SK-N-SH (cell line): ENCODE results near the gene RCAN3. TPM values are rescaled to one million over a fixed set of nuclear protein-coding genes. Genes with fewer than 3 reads are reported as not detected.

Experiments used
- CTCF ChIA-PET: fragments of 300-600, 350-600 bp; formaldehyde crosslinking; extraction: SDS; loops from one replicate; lab custom pipeline; 2021; lab: Yijun Ruan, JAX
- POLR2A ChIA-PET: fragments of 350-600 bp; sonication (Branson Sonifier 250); formaldehyde crosslinking; extraction: SDS; loops from one replicate; lab custom pipeline; 2020; ENCODE audit warnings: antibody characterized with exemption, inconsistent platforms; lab: Yijun Ruan, JAX
- DNase-seq: peaks from one replicate; pipeline ENCODE4 v3.0.0; 2012
- H2AFZ ChIP-seq: fragments of 200-600 bp; sonication (generic); 2 replicates; pipeline ENCODE4 v1.8.1; 2016; ENCODE audit warnings: antibody characterized with exemption, mild to moderate bottlenecking, low read depth
- H3F3A ChIP-seq: fragments of 200-600 bp; sonication (generic); replicated peaks from 2 replicates; pipeline ENCODE3; 2016; ENCODE audit warnings: antibody characterized with exemption, mild to moderate bottlenecking; ENCODE audit not compliant: insufficient read depth
- H3K27ac ChIP-seq, 2 experiments: fragments of 200-500 bp in 1 of 2; fragments of 200-600 bp in 1 of 2; sonication (Bioruptor generic) in 1 of 2; sonication (generic), shearing (Covaris generic) in 1 of 2; 2 replicates each; pipeline versions ENCODE4 v1.5.1 to v1.6.1; 2014 to 2016; ENCODE audit warnings: low read depth in 2 of 2, inconsistent platforms in 1 of 2, low read length in 1 of 2, mild to moderate bottlenecking in 1 of 2, mixed read lengths in 1 of 2
- H3K27me3 ChIP-seq: fragments of 200-600 bp; sonication (generic), shearing (Covaris generic); 2 replicates; pipeline ENCODE4 v1.6.1; 2016; ENCODE audit warnings: mixed run types; ENCODE audit not compliant: insufficient read depth
- H3K36me3 ChIP-seq, 2 experiments: fragments of 200-500 bp in 1 of 2; fragments of 200-600 bp in 1 of 2; sonication (Bioruptor generic) in 1 of 2; sonication (generic) in 1 of 2; replicated peaks in 1 of 2; 2 replicates each; pipeline versions ENCODE3 to v1.5.1; 2014 to 2016; ENCODE audit warnings: low read length in 1 of 2, mild to moderate bottlenecking in 1 of 2; ENCODE audit not compliant: insufficient read depth in 2 of 2, control insufficient read depth in 1 of 2
- H3K4me1 ChIP-seq, 2 experiments: fragments of 200-500 bp in 1 of 2; fragments of 200-600 bp in 1 of 2; sonication (Bioruptor generic) in 1 of 2; sonication (generic), shearing (Covaris generic) in 1 of 2; 2 replicates each; pipeline versions ENCODE4 v1.5.1 to v1.6.1; 2014 to 2016; ENCODE audit warnings: low read depth in 1 of 2, low read length in 1 of 2, mixed run types in 1 of 2; ENCODE audit not compliant: insufficient read depth in 2 of 2, control insufficient read depth in 1 of 2
- H3K4me2 ChIP-seq: fragments of 200-600 bp; sonication (generic), shearing (Covaris generic); 2 replicates; pipeline ENCODE4 v1.6.1; 2017; ENCODE audit warnings: mixed run types
- H3K4me3 ChIP-seq, 2 experiments: fragments of 200-500 bp in 1 of 2; fragments of 200-600 bp in 1 of 2; sonication (Bioruptor generic) in 1 of 2; sonication (generic), shearing (Covaris generic) in 1 of 2; 2 replicates each; pipeline versions ENCODE4 v1.5.1 to v1.8.1; 2014 to 2016; ENCODE audit warnings: low read depth in 2 of 2, inconsistent platforms in 1 of 2, low read length in 1 of 2, mild to moderate bottlenecking in 1 of 2, mixed read lengths in 1 of 2, moderate library complexity in 1 of 2
- H3K79me2 ChIP-seq: fragments of 200-600 bp; sonication (generic); 2 replicates; pipeline ENCODE4 v1.8.1; 2017; ENCODE audit warnings: mild to moderate bottlenecking; ENCODE audit not compliant: insufficient read depth
- H3K9ac ChIP-seq: fragments of 200-600 bp; sonication (generic); 2 replicates; pipeline ENCODE4 v1.6.1; 2017; ENCODE audit warnings: mixed run types
- H3K9me2 ChIP-seq: fragments of 200-600 bp; sonication (generic); 2 replicates; pipeline ENCODE4 v1.6.1; 2017; ENCODE audit warnings: mixed run types
- H3K9me3 ChIP-seq: fragments of 200-600 bp; sonication (generic); 2 replicates; pipeline ENCODE4 v1.6.1; 2017; ENCODE audit warnings: mixed run types, mild to moderate bottlenecking, moderate library complexity
- H4K20me1 ChIP-seq: fragments of 200-600 bp; sonication (generic); 2 replicates; pipeline ENCODE4 v1.6.1; 2017; ENCODE audit warnings: mild to moderate bottlenecking, mixed run types; ENCODE audit not compliant: insufficient read depth
- CHD2 ChIP-seq: fragments of 150-350 bp; IDR thresholded peaks from 2 replicates; pipeline ENCODE4 v1.6.1; 2018; ENCODE audit warnings: low read length; ENCODE audit not compliant: partially characterized antibody
- ELF1 ChIP-seq: IDR thresholded peaks from 2 replicates; pipeline ENCODE4 v1.4.0; 2012
- FOSL2 ChIP-seq: IDR thresholded peaks from 2 replicates; pipeline ENCODE4 v1.4.0; 2012; ENCODE audit warnings: low read depth, mild to moderate bottlenecking, moderate library complexity, borderline replicate concordance
- GABPA ChIP-seq: IDR thresholded peaks from 2 replicates; pipeline ENCODE4 v1.4.0; 2012; ENCODE audit warnings: low read depth, mild to moderate bottlenecking
- GATA2 ChIP-seq: sonication (generic); formaldehyde crosslinking; IDR thresholded peaks from 2 replicates; pipeline ENCODE4 v1.5.0; 2020; ENCODE audit warnings: mild to moderate bottlenecking, missing genetic modification reagents
- JUND ChIP-seq: IDR thresholded peaks from 2 replicates; pipeline ENCODE4 v1.4.0; 2012
- MEF2A ChIP-seq: IDR thresholded peaks from 2 replicates; pipeline ENCODE4 v1.4.0; 2012; ENCODE audit warnings: low read depth, borderline replicate concordance
- MXI1 ChIP-seq: IDR thresholded peaks from 2 replicates; pipeline ENCODE4 v1.6.1; 2012; ENCODE audit warnings: mild to moderate bottlenecking, low read depth, low read length, improper control_type of control experiment
- NRF1 ChIP-seq: IDR thresholded peaks from 2 replicates; pipeline ENCODE4 v1.6.1; 2012; ENCODE audit warnings: low read depth, mild to moderate bottlenecking, low read length
- RXRA ChIP-seq: IDR thresholded peaks from 2 replicates; pipeline ENCODE4 v1.4.0; 2012; ENCODE audit warnings: low read depth, mild to moderate bottlenecking, borderline replicate concordance
- SIN3A ChIP-seq: IDR thresholded peaks from 2 replicates; pipeline ENCODE4 v1.6.1; 2012; ENCODE audit warnings: low read depth, mild to moderate bottlenecking, low read length, moderate library complexity, borderline replicate concordance
- TAF1 ChIP-seq: IDR thresholded peaks from 2 replicates; pipeline ENCODE4 v1.6.1; 2012; ENCODE audit warnings: low read depth, mild to moderate bottlenecking, low read length, moderate library complexity, borderline replicate concordance
- TCF12 ChIP-seq: IDR thresholded peaks from 2 replicates; pipeline ENCODE4 v1.4.0; 2012
- YY1 ChIP-seq: IDR thresholded peaks from 2 replicates; pipeline ENCODE4 v1.4.0; 2012; ENCODE audit warnings: low read depth, mild to moderate bottlenecking
- WGBS: methylation state at CpG from one replicate; pipeline ENCODE4 v1.1.6; 2017; ENCODE audit warnings: low lambda C conversion rate; 5-methylcytosine and 5-hydroxymethylcytosine counted together
- polyA plus RNA-seq, 3 experiments: library from polyadenylated mRNA; depleted of rRNA; stranded (reverse); fragments of >200 nt; gene quantifications; 2 replicates each; pipeline ENCODE4 v1.2.3, GENCODE V29; 2012
- TF ChIP-seq, protein P1 (sequence below): IDR thresholded peaks from 2 replicates; pipeline ENCODE4 v1.6.1; 2012; ENCODE audit warnings: mild to moderate bottlenecking, low read depth, low read length, moderate library complexity
- TF ChIP-seq, protein P2 (sequence below): fragments of 150-350 bp; IDR thresholded peaks from 2 replicates; pipeline ENCODE4 v1.6.1; 2017; ENCODE audit warnings: antibody characterized with exemption, low read length, low read depth, borderline replicate concordance
- TF ChIP-seq, protein P3 (sequence below): IDR thresholded peaks from 2 replicates; pipeline ENCODE4 v1.4.0; 2012; ENCODE audit warnings: low read depth
- TF ChIP-seq, protein P4 (sequence below): fragments of 150-350 bp; IDR thresholded peaks from 2 replicates; pipeline ENCODE4 v1.6.1; 2016; ENCODE audit warnings: mild to moderate bottlenecking, low read depth, low read length

The RCAN3 gene
- polyA plus RNA-seq, 1 of the 3 experiments (the other 2 are of a cell fraction): 4.8 TPM

DNA sequence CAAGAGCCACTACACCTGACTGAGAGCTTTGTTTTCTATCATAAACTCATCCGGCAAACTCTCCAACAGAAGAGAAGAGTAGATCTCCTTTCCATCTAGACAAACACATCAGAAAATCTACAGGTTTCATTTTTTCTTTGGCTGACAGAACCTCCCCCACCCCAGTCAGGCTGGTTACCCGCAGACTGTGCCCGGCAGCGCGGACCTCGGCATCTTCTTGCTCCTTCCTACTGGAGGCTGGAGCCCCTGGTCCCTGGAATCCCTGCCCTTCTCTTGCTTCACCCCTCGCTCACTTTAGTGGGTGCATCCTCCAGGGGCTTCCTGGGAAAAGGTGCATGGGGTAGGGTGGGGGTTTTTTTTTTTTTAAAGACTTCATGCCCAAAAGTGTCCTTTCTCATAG is 76.2 kb downstream of the RCAN3 start:
- no peaks in the 10 kb centered on the region for H3F3A ChIP-seq
- H3K36me3 ChIP-seq: no peaks in the 10 kb centered on the region
- 84% methylated on average over 7 of the region's 7 CpGs for WGBS
- ChIA-PET CTCF (interaction anchor here (1.1 kb wide), 2 partner anchors 8 to 58 kb away, joined by 3 read pairs; no protein-coding TSS in a partner anchor), POLR2A (no interaction called here)
- H3K27ac ChIP-seq: no peak overlapping the region
- H4K20me1 ChIP-seq: no peaks in the 10 kb centered on the region
- no peak overlapping the region for H3K9ac ChIP-seq
- no peaks in the 10 kb centered on the region for H3K9me2 ChIP-seq
- no peak overlapping the region for H3K4me3 ChIP-seq
- TF ChIP-seq, protein P1, sequence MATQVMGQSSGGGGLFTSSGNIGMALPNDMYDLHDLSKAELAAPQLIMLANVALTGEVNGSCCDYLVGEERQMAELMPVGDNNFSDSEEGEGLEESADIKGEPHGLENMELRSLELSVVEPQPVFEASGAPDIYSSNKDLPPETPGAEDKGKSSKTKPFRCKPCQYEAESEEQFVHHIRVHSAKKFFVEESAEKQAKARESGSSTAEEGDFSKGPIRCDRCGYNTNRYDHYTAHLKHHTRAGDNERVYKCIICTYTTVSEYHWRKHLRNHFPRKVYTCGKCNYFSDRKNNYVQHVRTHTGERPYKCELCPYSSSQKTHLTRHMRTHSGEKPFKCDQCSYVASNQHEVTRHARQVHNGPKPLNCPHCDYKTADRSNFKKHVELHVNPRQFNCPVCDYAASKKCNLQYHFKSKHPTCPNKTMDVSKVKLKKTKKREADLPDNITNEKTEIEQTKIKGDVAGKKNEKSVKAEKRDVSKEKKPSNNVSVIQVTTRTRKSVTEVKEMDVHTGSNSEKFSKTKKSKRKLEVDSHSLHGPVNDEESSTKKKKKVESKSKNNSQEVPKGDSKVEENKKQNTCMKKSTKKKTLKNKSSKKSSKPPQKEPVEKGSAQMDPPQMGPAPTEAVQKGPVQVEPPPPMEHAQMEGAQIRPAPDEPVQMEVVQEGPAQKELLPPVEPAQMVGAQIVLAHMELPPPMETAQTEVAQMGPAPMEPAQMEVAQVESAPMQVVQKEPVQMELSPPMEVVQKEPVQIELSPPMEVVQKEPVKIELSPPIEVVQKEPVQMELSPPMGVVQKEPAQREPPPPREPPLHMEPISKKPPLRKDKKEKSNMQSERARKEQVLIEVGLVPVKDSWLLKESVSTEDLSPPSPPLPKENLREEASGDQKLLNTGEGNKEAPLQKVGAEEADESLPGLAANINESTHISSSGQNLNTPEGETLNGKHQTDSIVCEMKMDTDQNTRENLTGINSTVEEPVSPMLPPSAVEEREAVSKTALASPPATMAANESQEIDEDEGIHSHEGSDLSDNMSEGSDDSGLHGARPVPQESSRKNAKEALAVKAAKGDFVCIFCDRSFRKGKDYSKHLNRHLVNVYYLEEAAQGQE: no peak
- no peak for TF ChIP-seq TCF12
- no peak for TF ChIP-seq FOSL2
- no peak for TF ChIP-seq MEF2A
- TF ChIP-seq NRF1: no peak
- TF ChIP-seq, protein P2, sequence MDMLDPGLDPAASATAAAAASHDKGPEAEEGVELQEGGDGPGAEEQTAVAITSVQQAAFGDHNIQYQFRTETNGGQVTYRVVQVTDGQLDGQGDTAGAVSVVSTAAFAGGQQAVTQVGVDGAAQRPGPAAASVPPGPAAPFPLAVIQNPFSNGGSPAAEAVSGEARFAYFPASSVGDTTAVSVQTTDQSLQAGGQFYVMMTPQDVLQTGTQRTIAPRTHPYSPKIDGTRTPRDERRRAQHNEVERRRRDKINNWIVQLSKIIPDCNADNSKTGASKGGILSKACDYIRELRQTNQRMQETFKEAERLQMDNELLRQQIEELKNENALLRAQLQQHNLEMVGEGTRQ: no peak
- no peak for TF ChIP-seq JUND
- TF ChIP-seq MXI1: no peak
- TF ChIP-seq RXRA: no peak
- TF ChIP-seq ELF1: no peak
- no peak for TF ChIP-seq GABPA
- no peaks in the 10 kb centered on the region for H3K79me2 ChIP-seq
- no peaks in the 10 kb centered on the region; a peak in 1 of 4 replicates for H3K4me1 ChIP-seq
- DNase-seq: no peak
- no peak overlapping the region for H3K4me2 ChIP-seq
- no peaks in the 10 kb centered on the region for H3K9me3 ChIP-seq
- no peaks in the 10 kb centered on the region for H3K27me3 ChIP-seq
- H2AFZ ChIP-seq: no peak overlapping the region

DNA sequence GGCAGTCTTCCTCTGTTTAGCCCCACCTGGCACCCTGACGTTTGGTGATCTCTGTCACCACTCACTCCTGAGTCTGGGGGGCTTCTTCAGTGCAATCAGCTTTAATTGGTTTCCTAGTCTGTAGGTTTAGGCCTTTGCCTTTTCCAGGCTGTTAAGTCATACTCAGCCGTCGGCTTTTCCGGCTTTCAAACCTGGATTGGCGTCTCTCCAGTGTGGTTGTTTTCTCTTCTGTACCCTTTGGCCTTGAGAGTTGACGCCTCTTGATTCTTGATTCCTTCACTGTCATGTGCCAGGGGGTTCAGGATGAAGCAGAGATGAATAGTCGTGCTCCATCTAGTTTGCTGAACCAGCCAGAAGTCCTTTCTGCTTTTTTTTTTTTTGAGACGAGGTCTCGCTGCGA is 78.1 kb downstream of the RCAN3 start:
- Histone ChIP-seq H3K4me1 (no peaks in the 10 kb centered on the region; a peak in 1 of 4 replicates), H3K27me3 (no peaks in the 10 kb centered on the region), H2AFZ (no peak overlapping the region), H3K27ac (no peak overlapping the region), H3K79me2 (no peaks in the 10 kb centered on the region), H3K9me3 (no peaks in the 10 kb centered on the region), H3F3A (no peaks in the 10 kb centered on the region), H4K20me1 (no peaks in the 10 kb centered on the region), H3K4me2 (no peak overlapping the region), H3K9ac (no peak overlapping the region)
- CTCF ChIA-PET: no interaction called here
- no peak for DNase-seq
- POLR2A ChIA-PET: no interaction called here
- WGBS: 67% methylated on average over 10 of the region's 10 CpGs
- TF ChIP-seq MXI1 (no peak), YY1 (no peak), SIN3A (no peak), CHD2 (no peak), GATA2 (CRISPR knock-in tag) (no peak), FOSL2 (no peak), MEF2A (no peak), TAF1 (no peak)
- TF ChIP-seq, protein P3, sequence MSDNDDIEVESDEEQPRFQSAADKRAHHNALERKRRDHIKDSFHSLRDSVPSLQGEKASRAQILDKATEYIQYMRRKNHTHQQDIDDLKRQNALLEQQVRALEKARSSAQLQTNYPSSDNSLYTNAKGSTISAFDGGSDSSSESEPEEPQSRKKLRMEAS: no peak
- TF ChIP-seq, protein P4, sequence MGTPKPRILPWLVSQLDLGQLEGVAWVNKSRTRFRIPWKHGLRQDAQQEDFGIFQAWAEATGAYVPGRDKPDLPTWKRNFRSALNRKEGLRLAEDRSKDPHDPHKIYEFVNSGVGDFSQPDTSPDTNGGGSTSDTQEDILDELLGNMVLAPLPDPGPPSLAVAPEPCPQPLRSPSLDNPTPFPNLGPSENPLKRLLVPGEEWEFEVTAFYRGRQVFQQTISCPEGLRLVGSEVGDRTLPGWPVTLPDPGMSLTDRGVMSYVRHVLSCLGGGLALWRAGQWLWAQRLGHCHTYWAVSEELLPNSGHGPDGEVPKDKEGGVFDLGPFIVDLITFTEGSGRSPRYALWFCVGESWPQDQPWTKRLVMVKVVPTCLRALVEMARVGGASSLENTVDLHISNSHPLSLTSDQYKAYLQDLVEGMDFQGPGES: no peak
- TF ChIP-seq, protein P2: no peak
- TF ChIP-seq, all 33 proteins: peak for 0
- no peaks in the 10 kb centered on the region for H3K9me2 ChIP-seq
- H3K4me3 ChIP-seq: no peak overlapping the region
- no peaks in the 10 kb centered on the region for H3K36me3 ChIP-seq
